H9 (cell line): ENCODE measurements around the gene DMD. TPM values are rescaled to one million over a fixed set of nuclear protein-coding genes. Genes with fewer than 3 reads are reported as not detected.

ENCODE experiments used
- DNase-seq: peaks from one replicate; pipeline ENCODE4 v3.0.0-alpha.2; 2017
- H2AFZ ChIP-seq: one replicate; pipeline ENCODE4 v1.6.1; 2013; ENCODE audit warnings: mild to moderate bottlenecking, low read length, control low read depth, moderate library complexity
- H2AK5ac ChIP-seq: 2 replicates; pipeline ENCODE4 v1.6.1; 2013; ENCODE audit warnings: low read length, control low read depth, mixed read lengths; ENCODE audit not compliant: insufficient read length
- H2BK120ac ChIP-seq: one replicate; pipeline ENCODE4 v1.6.1; 2013; ENCODE audit warnings: low read depth, mild to moderate bottlenecking, low read length, control low read depth, inconsistent platforms; ENCODE audit not compliant: poor library complexity, severe bottlenecking
- H2BK12ac ChIP-seq: 2 replicates; pipeline ENCODE4 v1.6.1; 2013; ENCODE audit warnings: low read length, control low read depth, mixed read lengths, low read depth; ENCODE audit not compliant: insufficient read length
- H2BK15ac ChIP-seq: 2 replicates; pipeline ENCODE4 v1.6.1; 2013; ENCODE audit warnings: low read depth, low read length, control low read depth
- H2BK20ac ChIP-seq: one replicate; pipeline ENCODE4 v1.6.1; 2013; ENCODE audit warnings: low read depth, mild to moderate bottlenecking, low read length, control low read depth, inconsistent platforms; ENCODE audit not compliant: poor library complexity, severe bottlenecking
- H2BK5ac ChIP-seq: 2 replicates; pipeline ENCODE4 v1.6.1; 2013; ENCODE audit warnings: low read length, control low read depth, mixed read lengths; ENCODE audit not compliant: insufficient read length
- H3K14ac ChIP-seq: 2 replicates; pipeline ENCODE4 v1.6.1; 2013; ENCODE audit warnings: low read length, control low read depth; ENCODE audit not compliant: insufficient read depth
- H3K18ac ChIP-seq: 2 replicates; pipeline ENCODE4 v1.6.1; 2013; ENCODE audit warnings: low read depth, mild to moderate bottlenecking, mixed read lengths, low read length, control low read depth; ENCODE audit not compliant: insufficient read length
- H3K23ac ChIP-seq: 2 replicates; pipeline ENCODE4 v1.6.1; 2013; ENCODE audit warnings: low read length, control low read depth, mixed read lengths, low read depth; ENCODE audit not compliant: insufficient read length
- H3K23me2 ChIP-seq: 2 replicates; pipeline ENCODE4 v1.6.1; 2013; ENCODE audit warnings: low read depth, mild to moderate bottlenecking, mixed read lengths, low read length, control low read depth; ENCODE audit not compliant: insufficient read length, poor library complexity, severe bottlenecking
- H3K27ac ChIP-seq: 2 replicates; pipeline ENCODE4 v1.5.1; 2013; ENCODE audit warnings: low read length, control low read depth, mixed read lengths, low read depth; ENCODE audit not compliant: insufficient read length
- H3K27me3 ChIP-seq: 2 replicates; pipeline ENCODE4 v1.6.1; 2013; ENCODE audit warnings: low read length, control low read depth, inconsistent platforms; ENCODE audit not compliant: insufficient read depth
- H3K4ac ChIP-seq: 2 replicates; pipeline ENCODE4 v1.6.1; 2013; ENCODE audit warnings: low read depth, mild to moderate bottlenecking, control low read depth, inconsistent platforms, low read length, moderate library complexity
- H3K4me1 ChIP-seq: 2 replicates; pipeline ENCODE4 v1.6.1; 2013; ENCODE audit warnings: low read length, control low read depth, inconsistent platforms; ENCODE audit not compliant: insufficient read depth
- H3K4me2 ChIP-seq: 2 replicates; pipeline ENCODE4 v1.6.1; 2013; ENCODE audit warnings: low read length, control low read depth, mixed read lengths; ENCODE audit not compliant: insufficient read length, insufficient read depth
- H3K56ac ChIP-seq: 2 replicates; pipeline ENCODE4 v1.6.1; 2013; ENCODE audit warnings: low read depth, mild to moderate bottlenecking, mixed read lengths, low read length, control low read depth; ENCODE audit not compliant: insufficient read length
- H3K79me1 ChIP-seq: 2 replicates; pipeline ENCODE4 v1.6.1; 2013; ENCODE audit warnings: low read depth, mild to moderate bottlenecking, moderate library complexity, low read length, control low read depth, inconsistent platforms; ENCODE audit not compliant: insufficient read depth, poor library complexity, severe bottlenecking
- H3K79me2 ChIP-seq: 2 replicates; pipeline ENCODE4 v1.6.1; 2013; ENCODE audit warnings: low read length, control low read depth, inconsistent platforms; ENCODE audit not compliant: insufficient read depth
- H3K9ac ChIP-seq: 2 replicates; pipeline ENCODE4 v1.6.1; 2013; ENCODE audit warnings: low read length, control low read depth, mixed read lengths; ENCODE audit not compliant: insufficient read length; ENCODE audit errors: extremely low read depth
- H3K9me3 ChIP-seq: one replicate; pipeline ENCODE4 v1.6.1; 2013; ENCODE audit warnings: low read depth, low read length, inconsistent platforms; ENCODE audit not compliant: control insufficient read depth
- H3T11ph ChIP-seq: one replicate; pipeline ENCODE4 v1.6.1; 2013; ENCODE audit warnings: mild to moderate bottlenecking, low read length, control low read depth, inconsistent platforms
- H4K20me1 ChIP-seq: one replicate; pipeline ENCODE4 v1.6.1; 2013; ENCODE audit not compliant: control insufficient read depth, insufficient read length, insufficient read depth
- H4K5ac ChIP-seq: 2 replicates; pipeline ENCODE4 v1.6.1; 2013; ENCODE audit warnings: low read depth, mild to moderate bottlenecking, mixed read lengths, low read length, control low read depth; ENCODE audit not compliant: insufficient read length
- H4K8ac ChIP-seq: replicated peaks from 2 replicates; pipeline ENCODE4 v1.6.1; 2013; ENCODE audit warnings: low read length, control low read depth, mixed read lengths, low read depth; ENCODE audit not compliant: insufficient read length
- H4K91ac ChIP-seq: 2 replicates; pipeline ENCODE4 v1.6.1; 2013; ENCODE audit warnings: low read depth, mild to moderate bottlenecking, moderate library complexity, mixed read lengths, low read length, control low read depth; ENCODE audit not compliant: insufficient read length
- H3K27ac Mint-ChIP-seq, 3 experiments: 2 replicates in 2 of 3; 3 replicates in 1 of 3; pipeline ENCODE4 v1.8.0; 2020 to 2021; ENCODE audit warnings: mixed read lengths in 3 of 3, mild to moderate bottlenecking in 1 of 3, moderate library complexity in 1 of 3
- H3K27me3 Mint-ChIP-seq: 2 replicates; pipeline ENCODE4 v1.8.0; 2021; ENCODE audit warnings: low read depth, mild to moderate bottlenecking, moderate library complexity, mixed read lengths
- H3K36me3 Mint-ChIP-seq, 3 experiments: 2 replicates in 2 of 3; 3 replicates in 1 of 3; pipeline ENCODE4 v1.8.0; 2020 to 2021; ENCODE audit warnings: low read depth in 3 of 3, mixed read lengths in 3 of 3; ENCODE audit not compliant: insufficient read depth in 1 of 3
- H3K4me1 Mint-ChIP-seq, 2 experiments: 2 replicates each; pipeline ENCODE4 v1.8.0; 2020; ENCODE audit warnings: mixed read lengths in 2 of 2
- H3K4me3 Mint-ChIP-seq, 2 experiments: 2 replicates in 1 of 2; 3 replicates in 1 of 2; pipeline ENCODE4 v1.8.0; 2020 to 2021; ENCODE audit warnings: mild to moderate bottlenecking in 2 of 2, mixed read lengths in 2 of 2, moderate library complexity in 1 of 2
- H3K9me3 Mint-ChIP-seq, 2 experiments: 2 replicates in 1 of 2; 3 replicates in 1 of 2; pipeline ENCODE4 v1.8.0; 2020; ENCODE audit warnings: mild to moderate bottlenecking in 2 of 2, mixed read lengths in 2 of 2, moderate library complexity in 1 of 2
- total RNA-seq: library from RNA; stranded (reverse); gene quantifications from 2 replicates; pipeline ENCODE4 v1.2.1, GENCODE V29; 2021
- TF ChIP-seq, protein P1 (sequence below): fragments of 200-600 bp; sonication (generic); conservative IDR thresholded peaks from 3 replicates; pipeline ENCODE4 v1.8.0; 2021; ENCODE audit warnings: antibody characterized with exemption, mild to moderate bottlenecking

The DMD gene
- total RNA-seq, 1 experiment from 2014 or later = 3.8 TPM

DNA sequence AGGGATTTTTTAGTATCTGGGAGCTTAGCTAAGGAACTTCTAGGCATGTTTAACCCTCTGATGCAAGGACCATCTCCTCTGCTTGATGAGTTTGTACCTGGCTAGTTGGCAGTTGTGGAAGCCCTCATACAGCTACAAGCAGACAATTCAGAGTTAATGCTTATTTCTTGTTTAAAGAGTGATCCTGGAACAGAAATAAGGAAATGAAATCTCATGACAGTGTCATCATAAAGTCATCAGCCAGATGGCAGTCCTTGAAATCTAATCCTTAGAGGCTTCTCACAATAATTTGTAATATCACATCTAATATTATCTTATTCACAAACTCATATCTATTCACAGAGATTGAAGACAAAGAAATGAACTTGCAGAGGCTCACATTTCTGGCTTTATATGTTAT is 1557.9 kb downstream of the DMD start:
- H2BK15ac ChIP-seq = no peak overlapping the region
- H2BK12ac ChIP-seq = no peak overlapping the region
- H3K27me3 ChIP-seq = no peaks in the 10 kb centered on the region
- H3K79me2 ChIP-seq = no peaks in the 10 kb centered on the region
- H3T11ph ChIP-seq = no peak overlapping the region
- Mint-ChIP-seq H3K4me3 (no peak overlapping the region), H3K27me3 (no peaks in the 10 kb centered on the region; the same call in none of the 2 replicates), H3K9me3 (peaks cover 44 to 62% of the 10 kb centered on the region in 2 experiments), H3K36me3 (peaks cover 0 to 7% (median 0%) of the 10 kb centered on the region in 3 experiments; a peak in 1 of 7 replicates), H3K27ac (no peak overlapping the region), H3K4me1 (no peaks in the 10 kb centered on the region)
- H3K18ac ChIP-seq = no peak overlapping the region
- no peak overlapping the region for H2AK5ac ChIP-seq
- TF ChIP-seq, protein P1, sequence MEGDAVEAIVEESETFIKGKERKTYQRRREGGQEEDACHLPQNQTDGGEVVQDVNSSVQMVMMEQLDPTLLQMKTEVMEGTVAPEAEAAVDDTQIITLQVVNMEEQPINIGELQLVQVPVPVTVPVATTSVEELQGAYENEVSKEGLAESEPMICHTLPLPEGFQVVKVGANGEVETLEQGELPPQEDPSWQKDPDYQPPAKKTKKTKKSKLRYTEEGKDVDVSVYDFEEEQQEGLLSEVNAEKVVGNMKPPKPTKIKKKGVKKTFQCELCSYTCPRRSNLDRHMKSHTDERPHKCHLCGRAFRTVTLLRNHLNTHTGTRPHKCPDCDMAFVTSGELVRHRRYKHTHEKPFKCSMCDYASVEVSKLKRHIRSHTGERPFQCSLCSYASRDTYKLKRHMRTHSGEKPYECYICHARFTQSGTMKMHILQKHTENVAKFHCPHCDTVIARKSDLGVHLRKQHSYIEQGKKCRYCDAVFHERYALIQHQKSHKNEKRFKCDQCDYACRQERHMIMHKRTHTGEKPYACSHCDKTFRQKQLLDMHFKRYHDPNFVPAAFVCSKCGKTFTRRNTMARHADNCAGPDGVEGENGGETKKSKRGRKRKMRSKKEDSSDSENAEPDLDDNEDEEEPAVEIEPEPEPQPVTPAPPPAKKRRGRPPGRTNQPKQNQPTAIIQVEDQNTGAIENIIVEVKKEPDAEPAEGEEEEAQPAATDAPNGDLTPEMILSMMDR = no peak
- H3K79me1 ChIP-seq = no peaks in the 10 kb centered on the region
- H3K4me2 ChIP-seq = no peak overlapping the region
- DNase-seq = no peak
- no peak overlapping the region for H3K4ac ChIP-seq
- no peak overlapping the region for H2BK20ac ChIP-seq
- H3K27ac ChIP-seq = no peak overlapping the region
- no peaks in the 10 kb centered on the region for H4K20me1 ChIP-seq
- no peak overlapping the region for H4K8ac ChIP-seq
- no peak overlapping the region for H4K91ac ChIP-seq
- H3K9me3 ChIP-seq = no peaks in the 10 kb centered on the region
- H3K9ac ChIP-seq = no peak overlapping the region
- no peak overlapping the region for H4K5ac ChIP-seq
- H3K14ac ChIP-seq = no peak overlapping the region
- H2AFZ ChIP-seq = no peak overlapping the region
- H3K23ac ChIP-seq = no peak overlapping the region
- H3K4me1 ChIP-seq = no peaks in the 10 kb centered on the region
- H3K23me2 ChIP-seq = no peaks in the 10 kb centered on the region
- H2BK120ac ChIP-seq = no peak overlapping the region
- no peak overlapping the region for H3K56ac ChIP-seq
- no peak overlapping the region for H2BK5ac ChIP-seq
